Tibial nerve (tissue), 4 donors: ENCODE data around the gene HSD17B12. TPM values are rescaled to one million over a fixed set of nuclear protein-coding genes. Genes with fewer than 3 reads are reported as not detected.

Experiments
- DNase-seq, 2 donors: peaks; one replicate each; pipeline ENCODE4 v3.0.0-alpha.2; 2019; ENCODE audit warnings: low spot score in 2 of 2
- H3K27ac ChIP-seq, 4 donors: fragments of 200-600 bp; sonication (generic) in 3 of 4; one replicate each; pipeline ENCODE4 v1.5.1; 2017 to 2019; ENCODE audit warnings: mild to moderate bottlenecking in 1 of 4
- H3K27me3 ChIP-seq, 2 donors: fragments of 200-600 bp; sonication (generic) in 1 of 2; one replicate each; pipeline versions ENCODE4 v1.5.1 to v1.6.0; 2017 to 2019
- H3K36me3 ChIP-seq, 3 donors: fragments of 200-600 bp; sonication (generic); one replicate each; pipeline ENCODE4 v1.5.1; 2018 to 2019
- H3K4me1 ChIP-seq, 4 donors: fragments of 200-600 bp; sonication (generic) in 3 of 4; one replicate each; pipeline ENCODE4 v1.5.1; 2017 to 2019
- H3K4me3 ChIP-seq, 4 donors: fragments of 200-600 bp; sonication (generic) in 3 of 4; one replicate each; pipeline ENCODE4 v1.5.1; 2017 to 2019; ENCODE audit warnings: mild to moderate bottlenecking in 1 of 4, moderate library complexity in 1 of 4
- H3K9me3 ChIP-seq, 4 donors: fragments of 200-600 bp; sonication (generic) in 3 of 4; one replicate each; pipeline ENCODE4 v1.5.1; 2017 to 2019
- CTCF ChIP-seq, 5 experiments: fragments of 200-600 bp in 3 of 5; fragments of 450-650 bp in 2 of 5; sonication (generic) in 3 of 5; IDR thresholded peaks; one replicate each; pipeline ENCODE4 v1.5.1; 2016 to 2019; ENCODE audit warnings: antibody characterized with exemption in 5 of 5, mild to moderate bottlenecking in 3 of 5, moderate library complexity in 2 of 5
- EP300 ChIP-seq, 2 donors: sonication (generic); formaldehyde crosslinking; IDR thresholded peaks; one replicate each; pipeline ENCODE4 v1.6.1; 2017; ENCODE audit warnings: antibody characterized with exemption in 2 of 2, mild to moderate bottlenecking in 1 of 2
- POLR2A ChIP-seq, 2 donors: fragments of 450-650 bp; IDR thresholded peaks; one replicate each; pipeline ENCODE4 v1.6.1; 2017; ENCODE audit warnings: antibody characterized with exemption in 2 of 2, mild to moderate bottlenecking in 2 of 2, moderate library complexity in 2 of 2
- WGBS, 2 donors: methylation state at CpG; one replicate each; pipeline ENCODE4 v1.1.5; 2018; 5-methylcytosine and 5-hydroxymethylcytosine counted together
- small RNA-seq: library from RNA; depleted of rRNA; stranded (forward); fragments of <200 nt; gene quantifications from one replicate; pipeline ENCODE3, GENCODE V24; 2016
- total RNA-seq, 4 donors: library from RNA; depleted of rRNA; stranded (reverse); fragments of >200 nt; gene quantifications; one replicate each; pipeline ENCODE4 v1.1.0, GENCODE V29; 2016

HSD17B12 gene
- total RNA-seq, 4 donors from 2014 or later = 54.9 to 75.9 (median 62.9) TPM

GRCh38 chr11:43903969-43904368 is 223.4 kb downstream of the HSD17B12 start:
- WGBS, 2 donors = 93 to 97% methylated on average over 4 of the region's 4 CpGs
- H3K4me1 ChIP-seq = peaks cover 0 to 20% (median under 1%) of the 10 kb centered on the region in 4 donors

DNA sequence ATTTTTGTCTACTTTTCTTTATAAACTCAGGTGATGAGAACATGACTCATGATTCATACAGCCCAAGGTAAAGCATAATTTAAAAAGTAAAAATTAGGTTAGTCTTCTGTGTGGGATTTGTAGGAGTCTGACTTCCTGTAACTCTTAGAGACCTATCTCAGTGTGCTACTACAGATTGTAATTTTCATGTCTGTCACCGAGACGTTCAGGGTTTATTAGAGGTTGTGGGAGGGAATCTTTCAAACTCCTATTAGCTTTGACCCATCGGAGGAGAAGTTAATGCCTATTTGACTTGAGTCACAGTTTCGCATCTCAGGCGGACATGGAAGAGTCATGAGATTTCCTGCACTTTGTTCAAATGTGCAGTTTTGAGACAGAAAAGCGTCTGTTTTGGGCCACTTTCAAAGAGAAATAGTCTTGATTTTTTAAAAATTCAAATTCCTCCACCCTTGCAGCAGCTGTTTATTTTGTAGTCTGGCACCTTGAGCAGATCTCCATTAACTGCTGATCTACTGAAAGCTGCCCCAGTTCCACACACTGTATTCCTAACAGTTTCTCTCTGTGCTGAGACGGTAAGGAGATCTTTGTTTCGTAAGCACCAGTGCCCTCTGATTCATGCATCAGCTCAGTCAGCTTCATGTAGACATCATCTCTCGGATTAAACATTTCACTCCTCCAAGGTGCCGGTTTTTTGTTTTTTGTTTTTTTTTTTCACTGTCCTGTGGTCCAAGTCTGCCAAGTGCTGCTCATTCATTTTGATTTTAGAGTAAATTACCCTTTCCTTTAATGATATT is 224.4 kb downstream of the HSD17B12 start:
- Histone ChIP-seq H3K36me3 (peaks cover 0 to 50% (median 0%) of the 10 kb centered on the region in 3 donors), H3K4me1 (peaks cover 0 to 20% (median 1%) of the 10 kb centered on the region in 4 donors), H3K9me3 (no peaks in the 10 kb centered on the region), H3K4me3 (no peak overlapping the region), H3K27ac (peak overlapping the region in 2 of 4 donors; percentile 50 to 81), H3K27me3 (no peaks in the 10 kb centered on the region)
- TF ChIP-seq POLR2A (IDR thresholded peaks at IDR 0.05) (no peak), CTCF (IDR thresholded peaks at IDR 0.05) (no peak), EP300 (IDR thresholded peaks at IDR 0.05) (no peak)
- no peak for DNase-seq
- WGBS, 2 donors = 41 to 54% methylated on average over 10 of the region's 10 CpGs

More at GRCh38 chr11:43903969-43904368, 223.4 kb downstream of the HSD17B12 start:
- no peak overlapping the region for H3K27ac ChIP-seq
- H3K9me3 ChIP-seq = no peaks in the 10 kb centered on the region
- DNase-seq = no peak
- no peaks in the 10 kb centered on the region for H3K27me3 ChIP-seq
- TF ChIP-seq EP300 (IDR thresholded peaks at IDR 0.05) (no peak), POLR2A (IDR thresholded peaks at IDR 0.05) (no peak), CTCF (IDR thresholded peaks at IDR 0.05) (no peak)
- peaks cover 0 to 52% (median 0%) of the 10 kb centered on the region in 3 donors for H3K36me3 ChIP-seq
- H3K4me3 ChIP-seq = no peak overlapping the region

DNA sequence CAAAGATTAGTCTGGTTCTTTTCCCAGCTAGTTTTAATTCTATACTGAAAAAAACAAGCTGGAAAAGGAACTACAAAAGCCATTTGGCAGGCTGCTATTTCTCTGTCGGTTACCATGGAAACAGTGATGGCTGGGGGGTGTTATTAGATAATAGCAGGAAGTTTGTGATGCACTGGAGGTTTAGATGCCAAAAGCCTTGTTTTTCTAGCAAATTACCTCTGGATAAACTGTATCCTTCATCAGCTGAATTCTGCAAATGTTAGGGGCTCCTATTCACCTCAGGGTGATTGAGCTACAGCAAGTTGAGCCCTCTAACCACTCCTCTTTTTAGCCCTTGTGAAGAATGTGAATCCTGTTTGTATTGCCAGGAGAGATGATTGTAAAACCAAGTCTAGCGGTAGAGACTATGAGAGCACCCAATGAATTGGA is 225.3 kb downstream of the HSD17B12 start:
- no peak for DNase-seq
- Histone ChIP-seq H3K4me1 (peaks cover 0 to 20% (median 1%) of the 10 kb centered on the region in 4 donors), H3K4me3 (no peak overlapping the region), H3K36me3 (peaks cover 0 to 51% (median 0%) of the 10 kb centered on the region in 3 donors), H3K9me3 (no peaks in the 10 kb centered on the region), H3K27ac (peak overlapping the region in 2 of 4 donors; percentile 50 to 81), H3K27me3 (no peaks in the 10 kb centered on the region)
- no peak for TF ChIP-seq POLR2A (IDR thresholded peaks at IDR 0.05)
- TF ChIP-seq EP300 (IDR thresholded peaks at IDR 0.05) = no peak
- no peak for TF ChIP-seq CTCF (IDR thresholded peaks at IDR 0.05)
- WGBS, 2 donors = 41 to 49% methylated on average over 2 of the region's 2 CpGs

Small RNA genes lying within 50 kb of the gene (small RNA-seq; reads per million reads assigned to genes)
- gene PHBP2 (not detected), gene RPL23AP63 (not detected)

Other genes starting within 250 kb of the HSD17B12 start
- 10 to 100 TPM; 30.4 to 45.0 (median 38.0) TPM for gene ALKBH3, start 200.1 kb downstream of the HSD17B12 start, total RNA-seq